Measurements from ENCODE around the gene POLR2E. TPM values are rescaled to one million over a fixed set of nuclear protein-coding genes. Genes with fewer than 3 reads are reported as not detected.

POLR2E gene
- total and polyA plus RNA-seq, 9 of the 15 experiments (the other 6 are each of a cell fraction or from before 2014, with no cell fraction given), result 3.4 to 413 (median 244) TPM

- no peak for TF ChIP-seq CBX8 (IDR thresholded peaks at IDR 0.05; ENCODE audit: borderline replicate concordance, extremely low read depth, low read depth, low read length, poor library complexity, severe bottlenecking)
- TF ChIP-seq KLF6 (CRISPR knock-in tag; IDR thresholded peaks at IDR 0.05; ENCODE audit: borderline replicate concordance), result no peak
These were observed 30.7 kb upstream of the POLR2E start (continued) for GRCh38 chr19:1125601-1126467.

- Histone ChIP-seq H2AFZ (ENCODE audit: low read depth, low read length) (no peak overlapping the region), H3K4me3 (no peak overlapping the region), H3K79me2 (ENCODE audit: control insufficient read depth, insufficient read depth, low read length) (no peaks in the 10 kb centered on the region; the same call in 2 of the 3 replicates), H3K36me3 (ENCODE audit: control insufficient read depth, insufficient read depth, low read length) (peaks cover 74% of the 10 kb centered on the region), H3K9me3 (replicated peaks; ENCODE audit: control insufficient read depth, insufficient read depth, low read depth, low read length) (no peaks in the 10 kb centered on the region), H3K4me2 (ENCODE audit: insufficient read depth, low read length) (no peak overlapping the region), H3K27me3 (ENCODE audit: control insufficient read depth in 2 of 2, insufficient read depth in 2 of 2, low read length in 2 of 2) (no peaks in the 10 kb centered on the region), H4K20me1 (replicated peaks; ENCODE audit: control insufficient read depth, insufficient read depth, low read length) (no peaks in the 10 kb centered on the region; the same call in 1 of the 2 replicates), H3K9ac (ENCODE audit: insufficient read depth in 1 of 2, low read depth in 2 of 2, low read length in 2 of 2) (peak overlapping the region in 1 of 2 experiments; percentile 64; a peak in 2 of 4 replicates), H3K4me1 (replicated peaks in 1 of 2; ENCODE audit: control insufficient read depth in 2 of 2, insufficient read depth in 2 of 2, low read length in 2 of 2) (peaks cover 6 to 62% of the 10 kb centered on the region in 2 experiments; a peak in 4 of 5 replicates), H3K27ac (ENCODE audit: extremely low read depth, low read depth, low read length) (no peak overlapping the region), H3K9me1 (ENCODE audit: control insufficient read depth, insufficient read depth, low read length) (no peaks in the 10 kb centered on the region)
- ChIA-PET CTCF (ENCODE audit: low intra/inter-chr PET ratio) (no interaction called here), POLR2A (interaction anchor here (0.8 to 1.5 kb wide), 2 partner anchors 11 to 22 kb away, joined by 3 to 12 read pairs; no protein-coding TSS in a partner anchor)
- DNase-seq (ENCODE audit: extremely low read depth in 1 of 4, low spot score in 3 of 4) (no peak), FAIRE-seq (no peak), ATAC-seq (no peak)
- in situ Hi-C loops (cut with MboI) (no loop called here), intact Hi-C loops (cut with micrococcal nuclease) (no loop called here)
- TF ChIP-seq HNRNPH1 (optimal IDR thresholded peaks at IDR 0.05; ENCODE audit: low read depth, low read length), result no peak
- TF ChIP-seq POLR2G (IDR thresholded peaks at IDR 0.05; ENCODE audit: low read depth, low read length), result 0 out of 2 replicates have a peak, but pooled peaks have one; percentile 10
- BruUV-seq (replicated peaks), result no TSS peak
- 87% methylated on average over 15 of the region's 23 CpGs for WGBS (ENCODE audit: insufficient coverage, low coverage, missing lambda C conversion rate)
These were observed 28.9 kb upstream of the POLR2E start for GRCh38 chr19:1123885-1124677.

Data from K562 (cell line).